HS-27A (cell line): Measurements from ENCODE around the gene LIMS2.

Experiments used
- DNase-seq: peaks from one replicate; pipeline ENCODE4 v3.0.0-alpha.2; 2012; ENCODE audit warnings: low read depth, missing footprints

Gene LIMS2

GRCh38 chr2:127701193-127701650 is 25.9 kb upstream of the LIMS2 start, which contains the start of gene SFT2D3:
Gene SFT2D3, plus strand, starts transcription at chr2:127701497. Its CDS starts 32 bp downstream, at chr2:127701529.
- DNase-seq = peak; percentile 95

GRCh38 chr2:127700527-127701192 is 25.3 kb upstream of the LIMS2 start:
- no peak for DNase-seq

DNA sequence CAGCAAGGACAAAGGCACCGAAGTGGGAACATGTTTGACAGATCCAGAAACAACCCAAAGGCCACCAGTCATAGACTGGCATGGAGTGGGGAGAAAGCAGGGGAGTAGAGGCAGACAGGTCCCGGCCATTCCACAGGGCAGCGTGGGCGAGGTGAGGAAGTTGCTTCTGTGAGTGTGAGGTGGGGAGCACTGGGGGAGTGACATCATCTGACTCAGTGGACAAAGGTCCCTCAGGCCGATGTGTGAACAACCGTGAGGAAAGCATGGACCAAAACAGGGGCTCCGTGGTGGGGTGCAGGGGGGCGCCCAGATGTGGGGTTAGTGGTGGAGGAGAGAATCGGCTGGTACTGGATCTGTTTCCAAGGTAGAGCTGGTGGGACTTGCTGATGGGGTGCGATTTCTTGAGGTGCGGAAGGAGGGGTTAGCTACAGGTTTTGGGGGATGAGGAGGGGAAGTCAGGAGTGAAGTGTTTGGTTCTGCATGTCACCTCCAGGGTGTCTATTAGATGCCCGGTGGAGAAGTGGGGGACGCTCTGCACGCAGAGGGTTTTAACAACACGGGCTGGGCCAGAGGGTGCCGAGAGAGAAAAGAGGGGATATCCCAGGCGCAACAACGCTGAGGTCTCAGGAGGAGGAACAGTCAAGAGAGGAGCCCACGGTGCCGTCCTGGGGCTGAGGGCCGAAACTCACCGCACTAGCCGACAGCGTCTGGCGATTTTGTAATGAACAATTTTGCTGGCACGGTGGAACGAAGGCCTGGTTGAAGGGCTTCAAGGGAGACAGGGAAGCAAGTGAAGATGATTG is 23.4 kb upstream of the LIMS2 start:
- DNase-seq = no peak

DNA sequence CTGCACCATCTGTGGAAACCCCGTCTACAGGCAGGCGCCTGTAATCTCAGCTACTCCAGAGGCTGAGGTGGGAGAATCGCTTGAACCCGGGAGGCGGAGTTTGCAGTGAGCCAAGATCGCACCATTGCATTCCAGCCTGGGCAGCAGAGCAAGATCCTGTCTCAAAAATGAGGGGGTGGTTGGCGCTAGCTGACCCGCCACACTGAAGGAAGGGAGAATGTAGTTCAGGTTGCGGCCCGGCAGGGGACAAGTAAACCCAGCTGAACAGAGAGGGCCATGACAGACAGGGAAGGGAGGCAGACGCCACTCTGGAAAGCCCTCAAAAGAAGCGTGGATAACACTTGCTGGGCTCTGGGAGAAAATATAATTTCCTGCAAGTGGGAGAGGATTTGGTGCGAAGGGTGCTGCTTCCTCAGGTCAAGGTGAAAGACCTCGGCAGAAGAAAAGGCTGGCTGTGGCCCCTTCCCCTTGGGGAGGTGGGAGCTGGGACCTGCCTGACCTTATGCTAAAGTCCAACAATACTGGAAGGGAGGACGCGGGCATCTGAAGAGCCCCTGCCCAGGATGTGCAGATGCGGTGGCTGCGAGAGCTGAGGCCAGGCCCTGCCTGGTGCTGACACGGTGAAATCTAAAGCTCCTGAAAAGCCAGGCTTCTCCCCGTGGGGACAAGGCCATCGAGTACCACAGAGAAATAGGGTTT is 22.3 kb upstream of the LIMS2 start:
- no peak for DNase-seq

- DNase-seq = no peak
Measured at GRCh38 chr2:127695491-127696472, 20.5 kb upstream of the LIMS2 start.

DNA sequence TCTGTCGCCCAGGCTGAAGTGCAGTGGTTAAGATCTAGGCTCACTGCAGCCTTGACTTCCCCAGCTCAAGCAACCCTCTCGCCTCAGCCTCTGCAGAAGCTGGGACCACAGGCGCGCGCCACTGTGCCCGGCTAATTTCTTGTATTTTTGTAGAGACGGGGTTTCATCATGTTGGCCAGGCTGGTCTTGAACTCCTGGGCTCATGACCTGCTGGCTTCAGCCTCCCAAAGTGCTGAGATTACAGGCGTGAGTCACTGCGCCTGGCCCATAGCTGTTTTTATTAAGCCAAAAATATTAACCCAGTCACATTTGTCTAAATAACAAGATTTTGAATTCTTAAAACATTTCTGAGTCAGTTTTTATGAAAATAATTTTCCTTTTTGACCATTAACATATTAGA is 19.7 kb upstream of the LIMS2 start:
- DNase-seq = no peak

- DNase-seq = no peak
Measured at GRCh38 chr2:127690696-127691095, 15.4 kb upstream of the LIMS2 start.

DNA sequence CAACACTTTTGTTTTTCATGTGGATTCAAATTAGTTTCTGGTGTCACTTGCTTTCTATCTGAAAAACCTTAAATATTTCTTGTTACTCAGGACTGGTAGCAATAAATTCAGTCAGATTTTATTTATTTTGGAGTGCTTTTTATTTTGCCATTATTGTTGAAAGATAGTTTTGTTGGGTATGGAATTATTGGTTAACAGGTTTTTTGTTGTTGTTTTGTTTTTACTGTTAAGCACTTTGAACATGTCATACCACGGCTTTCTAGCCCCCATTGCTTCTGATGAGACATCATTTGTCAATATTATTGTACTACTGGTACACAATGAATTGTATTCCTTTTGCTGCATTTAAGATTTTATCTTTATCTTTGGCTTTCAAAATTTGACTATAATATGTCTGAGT is 13.1 kb upstream of the LIMS2 start:
- no peak for DNase-seq

GRCh38 chr2:127685410-127686080 is 10.2 kb upstream of the LIMS2 start:
- DNase-seq = no peak

DNA sequence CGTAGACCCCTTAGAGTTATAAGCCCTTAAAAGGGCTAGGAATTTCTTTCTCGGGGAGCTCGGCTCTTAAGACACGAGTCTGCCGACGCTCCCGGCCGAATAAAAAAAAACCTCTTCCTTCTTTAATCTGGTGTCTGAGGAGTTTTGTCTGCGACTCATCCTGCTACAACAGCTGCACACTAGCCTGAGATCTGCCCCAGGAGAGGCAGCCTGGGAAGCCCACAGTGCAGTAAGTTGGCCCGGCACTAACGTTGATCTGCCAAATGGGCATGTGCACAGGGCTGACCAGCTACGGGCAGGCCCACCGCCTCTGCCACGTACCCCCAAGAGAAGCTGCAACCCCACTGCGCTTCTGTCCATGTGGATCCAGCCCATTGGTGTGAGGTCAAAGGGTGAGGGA is 8.4 kb upstream of the LIMS2 start:
- DNase-seq = no peak

GRCh38 chr2:127683056-127683455 is 7.7 kb upstream of the LIMS2 start:
- no peak for DNase-seq

DNA sequence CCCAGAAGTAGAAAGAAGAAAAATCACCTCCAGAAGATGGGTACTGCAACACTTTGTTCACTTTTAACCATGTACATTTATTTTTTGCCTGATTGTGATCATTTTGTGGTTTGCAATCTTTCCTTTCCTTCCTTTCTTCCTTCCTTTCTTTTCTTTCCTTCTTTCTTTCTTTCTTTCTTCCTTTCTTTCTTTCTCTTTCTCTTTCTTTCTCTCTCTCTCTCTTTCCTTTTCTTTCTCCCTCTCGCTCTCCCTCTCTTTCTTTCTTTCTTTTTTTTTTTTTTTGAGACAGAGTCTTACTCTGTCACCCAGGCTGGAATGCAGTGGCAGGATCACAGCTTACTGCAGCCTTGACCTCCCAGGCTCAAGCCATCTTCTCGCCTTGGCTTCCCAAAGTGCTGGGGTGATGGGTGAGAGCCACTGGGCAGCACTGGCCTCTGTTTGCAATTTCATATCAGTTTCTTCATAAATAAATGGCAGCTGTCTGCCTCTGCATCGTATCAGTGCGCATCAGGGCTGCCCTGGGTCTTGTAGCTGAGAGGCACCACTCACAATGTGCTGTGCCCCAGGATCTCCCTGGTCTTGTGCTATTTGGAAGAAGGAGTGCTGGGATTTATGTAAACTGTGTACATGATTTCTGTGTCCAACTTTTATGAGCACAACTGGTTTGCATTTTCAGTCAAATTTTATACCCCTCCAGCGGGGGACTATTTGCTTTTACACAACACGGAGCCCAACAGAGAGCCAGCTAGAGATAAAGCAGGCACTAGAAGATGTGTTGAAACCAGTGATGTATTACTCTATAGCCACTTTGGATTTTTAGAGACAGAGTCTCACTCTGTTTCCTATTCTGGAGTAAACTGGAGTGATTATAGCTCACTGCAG is 6.9 kb upstream of the LIMS2 start:
- DNase-seq = no peak

DNA sequence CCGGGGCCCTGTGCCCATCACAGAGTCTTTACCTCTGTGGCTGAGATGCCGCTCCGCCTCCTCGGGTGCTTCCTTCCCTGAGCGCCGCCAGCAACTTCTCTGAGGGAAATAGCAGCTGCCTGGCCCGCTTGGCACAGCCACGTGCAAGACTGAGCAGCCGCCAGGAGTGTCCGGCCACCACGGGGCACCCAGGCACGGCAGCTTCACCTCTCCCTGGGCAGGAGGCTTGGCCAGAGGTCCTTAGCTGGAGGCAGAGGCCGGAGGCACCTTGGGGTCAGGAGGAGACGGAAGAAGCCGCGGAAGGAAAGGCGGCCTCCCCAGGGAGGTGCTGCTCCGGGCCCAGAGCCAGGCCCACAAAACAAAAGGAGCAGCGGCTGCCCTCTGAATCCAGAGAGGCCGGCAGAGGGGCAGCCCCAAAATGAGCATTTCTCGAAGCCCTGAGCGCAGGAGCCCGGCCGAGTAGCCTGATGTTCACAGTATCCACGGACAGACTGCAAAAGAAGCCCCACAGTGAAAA is 6.0 kb upstream of the LIMS2 start:
- DNase-seq = no peak

DNA sequence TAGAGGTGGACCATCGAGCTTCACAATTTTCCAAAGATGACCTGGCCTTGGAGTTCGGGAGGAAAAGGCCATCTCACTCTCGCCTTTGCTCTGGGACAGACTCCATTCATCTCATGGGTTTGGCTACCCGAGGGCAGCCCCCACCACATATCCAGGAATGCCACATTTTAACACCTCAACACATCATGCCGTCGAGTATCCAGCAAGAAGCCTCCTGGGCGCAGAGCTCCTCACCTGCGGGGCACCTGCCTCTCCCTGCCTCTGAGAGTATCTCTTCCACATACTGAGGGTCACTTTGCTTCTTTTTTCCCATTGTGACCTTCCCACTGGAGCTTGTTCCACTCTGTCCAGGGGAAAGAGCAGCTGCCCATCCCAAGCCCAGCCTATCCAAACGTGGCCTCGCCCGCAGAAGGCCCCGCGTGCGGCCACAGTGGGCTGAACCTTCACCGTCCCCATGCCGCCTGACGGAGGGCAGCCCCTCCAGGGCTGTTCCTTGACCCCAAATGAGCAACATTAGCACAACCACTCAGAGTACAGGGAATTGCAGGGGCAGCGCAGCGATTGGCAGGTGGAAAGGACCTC is 5.5 kb upstream of the LIMS2 start:
- DNase-seq = no peak

- no peak for DNase-seq
Measured at GRCh38 chr2:127679680-127680361, 4.5 kb upstream of the LIMS2 start.

GRCh38 chr2:127678991-127679390 is 3.7 kb upstream of the LIMS2 start:
- no peak for DNase-seq

DNA sequence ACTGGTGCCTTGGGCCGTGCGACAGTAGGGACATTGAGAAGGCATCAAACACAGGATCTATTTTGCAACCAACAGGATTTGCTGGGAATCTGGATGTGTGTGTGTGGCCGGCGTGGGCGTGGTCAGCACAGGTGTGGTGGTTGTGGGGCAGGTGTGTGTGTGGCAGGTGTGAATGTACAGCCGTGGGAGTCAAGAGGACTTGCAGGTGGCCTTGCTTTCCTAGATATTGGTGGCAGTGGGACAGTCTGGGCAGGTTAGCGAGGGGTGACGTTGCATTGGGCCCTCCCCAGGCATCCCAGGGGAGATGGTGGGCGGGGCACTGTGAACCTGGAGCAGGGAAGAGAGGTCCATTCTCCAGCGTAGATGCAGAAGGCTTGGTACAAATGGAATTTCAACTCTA is 3.2 kb upstream of the LIMS2 start:
- DNase-seq = no peak

GRCh38 chr2:127676906-127677305 is 1.6 kb upstream of the LIMS2 start:
- DNase-seq = no peak
